ENCODE results near the gene ADAM12.
"Not testable (repeated sequence)": the region's sequence is repeated elsewhere in the genome, so short reads cannot be mapped to it uniquely, and the experiment has no call there.

DNA sequence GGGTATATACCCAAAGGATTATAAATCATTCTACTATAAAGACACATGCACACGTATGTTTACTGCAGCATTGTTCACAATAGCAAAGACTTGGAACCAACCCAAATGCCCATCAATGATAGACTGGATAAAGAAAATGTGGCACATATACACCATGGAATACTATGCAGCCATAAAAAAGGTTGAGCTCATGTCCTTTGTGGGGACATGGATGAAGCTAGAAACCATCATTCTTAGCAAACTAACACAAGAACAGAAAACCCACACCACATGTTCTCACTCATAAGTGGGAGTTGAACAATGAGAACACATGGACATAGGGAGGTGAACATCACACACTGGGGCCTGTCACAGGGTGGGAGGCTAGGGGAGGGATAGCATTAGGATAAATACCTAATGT is 215.5 kb downstream of the ADAM12 start:
- TF ChIP-seq, protein P1, sequence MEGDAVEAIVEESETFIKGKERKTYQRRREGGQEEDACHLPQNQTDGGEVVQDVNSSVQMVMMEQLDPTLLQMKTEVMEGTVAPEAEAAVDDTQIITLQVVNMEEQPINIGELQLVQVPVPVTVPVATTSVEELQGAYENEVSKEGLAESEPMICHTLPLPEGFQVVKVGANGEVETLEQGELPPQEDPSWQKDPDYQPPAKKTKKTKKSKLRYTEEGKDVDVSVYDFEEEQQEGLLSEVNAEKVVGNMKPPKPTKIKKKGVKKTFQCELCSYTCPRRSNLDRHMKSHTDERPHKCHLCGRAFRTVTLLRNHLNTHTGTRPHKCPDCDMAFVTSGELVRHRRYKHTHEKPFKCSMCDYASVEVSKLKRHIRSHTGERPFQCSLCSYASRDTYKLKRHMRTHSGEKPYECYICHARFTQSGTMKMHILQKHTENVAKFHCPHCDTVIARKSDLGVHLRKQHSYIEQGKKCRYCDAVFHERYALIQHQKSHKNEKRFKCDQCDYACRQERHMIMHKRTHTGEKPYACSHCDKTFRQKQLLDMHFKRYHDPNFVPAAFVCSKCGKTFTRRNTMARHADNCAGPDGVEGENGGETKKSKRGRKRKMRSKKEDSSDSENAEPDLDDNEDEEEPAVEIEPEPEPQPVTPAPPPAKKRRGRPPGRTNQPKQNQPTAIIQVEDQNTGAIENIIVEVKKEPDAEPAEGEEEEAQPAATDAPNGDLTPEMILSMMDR (IDR thresholded peaks at IDR 0.05; ENCODE audit: low read depth, low read length) = not testable (repeated sequence)
- not testable (repeated sequence) for TF ChIP-seq EZH2phosphoT487 (IDR thresholded peaks at IDR 0.05; ENCODE audit: low read depth)

Data from OCI-LY3 (cell line).